HAP-1 (cell line): Measurements from ENCODE around the gene ZNF526.

Experiments used
- DNase-seq, 2 experiments: peaks; one replicate each; pipeline ENCODE4 v3.0.0-alpha.2; 2016 to 2020; ENCODE audit warnings: low spot score in 2 of 2
- H3K27me3 ChIP-seq: fragments of 250-450 bp; sonication (Bioruptor Pico); 2 replicates; pipeline ENCODE4 v1.5.1; 2020; ENCODE audit warnings: low read depth, mild to moderate bottlenecking, moderate library complexity
- H3K36me3 ChIP-seq: fragments of 250-450 bp; sonication (Bioruptor Pico); replicated peaks from 2 replicates; pipeline ENCODE4 v1.5.1; 2020; ENCODE audit warnings: mild to moderate bottlenecking
- H3K4me1 ChIP-seq: fragments of 250-450 bp; sonication (Bioruptor Pico); 2 replicates; pipeline ENCODE4 v1.5.1; 2020; ENCODE audit warnings: mild to moderate bottlenecking
- H3K4me3 ChIP-seq: fragments of 250-450 bp; sonication (Bioruptor Pico); 2 replicates; pipeline ENCODE4 v1.5.1; 2020; ENCODE audit warnings: mild to moderate bottlenecking, moderate library complexity
- H3K9me3 ChIP-seq: fragments of 250-450 bp; sonication (Bioruptor Pico); 2 replicates; pipeline ENCODE4 v1.5.1; 2020; ENCODE audit warnings: mild to moderate bottlenecking, moderate library complexity
- in situ Hi-C: fragments of 300-500 bp; cut with MboI; formaldehyde crosslinking; loops from 3 replicates; pipeline ENCODE4 v1.14.3; 2020; ENCODE audit warnings: low sequenced_read_pairs, inconsistent platforms, mixed read lengths

ZNF526 gene

DNA sequence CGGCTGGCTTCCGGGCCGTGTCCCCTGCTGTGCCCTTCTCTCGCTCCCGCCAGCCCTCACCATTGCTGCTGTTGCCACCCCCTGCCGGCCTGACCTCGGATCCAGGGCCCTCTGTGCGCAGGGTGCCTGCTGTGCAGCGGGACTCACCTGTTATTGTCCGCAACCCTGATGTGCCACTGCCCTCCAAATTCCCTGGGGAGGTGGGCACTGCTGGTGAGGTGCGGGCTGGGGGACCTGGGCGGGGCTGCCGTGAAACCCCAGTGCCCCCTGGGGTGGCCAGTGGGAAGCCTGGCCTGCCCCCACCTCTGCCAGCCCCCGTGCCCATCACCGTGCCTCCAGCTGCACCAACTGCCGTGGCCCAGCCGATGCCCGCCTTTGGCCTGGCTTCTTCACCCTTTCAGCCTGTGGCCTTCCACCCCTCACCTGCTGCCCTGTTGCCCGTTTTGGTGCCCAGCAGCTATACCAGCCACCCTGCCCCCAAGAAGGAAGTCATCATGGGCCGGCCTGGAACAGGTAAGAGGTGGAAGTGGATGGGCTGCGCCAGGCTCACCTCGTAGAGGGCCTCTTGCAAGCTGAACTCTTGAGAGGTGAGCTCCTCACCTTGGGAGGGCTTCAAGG lies 54.1 kb downstream of the ZNF526 start:
- Histone ChIP-seq H3K4me3 (no peak overlapping the region), H3K27me3 (no peaks in the 10 kb centered on the region), H3K36me3 (0 out of 2 replicates have a peak, but pooled peaks cover 4% of the 10 kb centered on the region), H3K4me1 (peaks cover 4% of the 10 kb centered on the region; the same call in 1 of the 2 replicates), H3K9me3 (no peaks in the 10 kb centered on the region)
- in situ Hi-C loops: no loop called here
- no peak for DNase-seq

DNA sequence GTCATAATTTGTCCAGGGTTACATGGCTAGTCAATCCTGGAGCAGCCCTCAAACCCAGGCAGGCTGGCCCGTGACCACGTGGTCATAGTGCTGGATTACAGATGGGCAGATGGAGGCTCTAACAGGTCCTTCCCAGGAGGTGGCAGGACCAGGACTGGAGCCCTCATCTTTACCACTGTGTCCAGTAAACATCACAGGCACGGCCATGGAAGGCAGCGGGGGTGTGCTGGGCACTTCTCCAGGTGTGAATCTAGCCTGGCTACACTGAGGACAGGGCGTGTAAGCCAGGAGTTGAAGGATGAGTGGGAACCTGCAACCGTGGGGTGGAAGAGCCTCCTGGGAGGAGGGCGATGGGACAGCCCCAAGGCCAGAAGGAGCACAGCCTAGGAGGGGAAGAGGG lies 55.0 kb downstream of the ZNF526 start:
- Histone ChIP-seq H3K36me3 (0 out of 2 replicates have a peak, but pooled peaks cover 4% of the 10 kb centered on the region), H3K4me1 (peaks cover 3% of the 10 kb centered on the region; the same call in 1 of the 2 replicates), H3K27me3 (no peaks in the 10 kb centered on the region), H3K4me3 (no peak overlapping the region), H3K9me3 (no peaks in the 10 kb centered on the region)
- in situ Hi-C loops: no loop called here
- no peak for DNase-seq

DNA sequence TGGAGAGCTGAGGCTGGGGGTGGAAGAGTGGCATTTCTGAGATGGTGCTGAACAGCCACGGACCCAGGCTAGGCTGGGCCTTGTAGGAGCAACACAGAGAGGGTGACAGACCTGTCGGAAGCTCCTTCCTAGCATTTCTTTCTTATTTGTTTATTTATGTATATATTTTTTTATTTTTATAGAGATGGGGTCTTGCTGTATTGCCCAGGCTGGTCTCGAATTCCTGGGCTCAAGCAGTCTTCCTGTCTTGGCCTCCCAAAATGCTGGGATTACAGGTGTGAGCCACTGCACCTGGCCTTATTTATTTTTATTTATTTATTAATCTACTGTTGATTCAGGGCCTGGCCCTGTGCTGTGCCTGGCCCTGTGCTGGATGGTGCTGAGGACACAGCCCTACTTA lies 55.4 kb downstream of the ZNF526 start:
- Histone ChIP-seq H3K4me3 (no peak overlapping the region), H3K36me3 (0 out of 2 replicates have a peak, but pooled peaks cover 4% of the 10 kb centered on the region), H3K4me1 (0 out of 2 replicates have a peak, but pooled peaks cover 2% of the 10 kb centered on the region), H3K27me3 (no peaks in the 10 kb centered on the region), H3K9me3 (no peaks in the 10 kb centered on the region)
- in situ Hi-C loops: no loop called here
- DNase-seq: no peak

DNA sequence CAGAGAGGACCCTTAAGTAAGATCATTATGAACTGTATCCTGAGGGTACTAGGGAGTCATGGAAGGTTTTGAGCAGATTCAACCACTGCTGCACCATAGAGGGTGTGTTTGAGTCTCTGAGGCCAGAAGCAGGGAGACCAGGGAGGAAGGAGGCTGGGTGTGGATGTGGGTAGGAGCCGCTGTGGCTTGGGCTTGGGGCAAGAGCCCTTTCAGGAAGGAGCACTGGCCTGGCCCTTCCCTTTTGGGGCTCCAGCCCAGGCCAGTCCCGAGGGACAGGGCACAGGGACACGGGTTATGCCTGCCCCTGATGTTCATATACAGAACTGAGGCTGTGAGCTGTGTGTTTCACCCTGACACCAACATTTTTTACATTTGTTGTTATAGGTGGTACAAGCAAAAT lies 56.2 kb downstream of the ZNF526 start:
- H3K4me1 ChIP-seq: peaks cover 5% of the 10 kb centered on the region
- no peak for DNase-seq
- H3K27me3 ChIP-seq: no peaks in the 10 kb centered on the region
- H3K4me3 ChIP-seq: no peak overlapping the region
- in situ Hi-C loops: no loop called here
- no peaks in the 10 kb centered on the region for H3K9me3 ChIP-seq
- 0 out of 2 replicates have a peak, but pooled peaks cover 4% of the 10 kb centered on the region for H3K36me3 ChIP-seq

DNA sequence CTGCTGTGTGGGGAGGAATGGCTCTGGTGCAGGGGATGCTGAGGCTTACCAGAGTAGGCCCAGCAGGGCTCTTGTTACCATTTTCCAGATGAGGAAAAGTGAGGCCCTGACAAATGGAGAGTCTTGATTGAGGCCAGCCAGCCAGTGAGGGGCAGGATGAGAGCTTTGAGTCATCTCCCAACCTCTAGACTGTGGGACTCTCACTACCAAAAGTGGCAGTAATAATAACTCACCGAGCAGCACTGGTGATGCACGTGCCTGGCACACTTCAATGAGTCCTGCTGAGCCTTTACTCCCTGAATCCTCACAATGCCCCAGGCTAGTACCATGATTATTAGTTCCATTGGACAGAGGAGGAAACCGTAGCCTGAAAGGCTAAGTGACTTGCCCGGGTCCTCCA lies 56.7 kb downstream of the ZNF526 start:
- DNase-seq: no peak
- Histone ChIP-seq H3K9me3 (no peaks in the 10 kb centered on the region), H3K4me1 (peaks cover 10% of the 10 kb centered on the region), H3K27me3 (no peaks in the 10 kb centered on the region), H3K36me3 (0 out of 2 replicates have a peak, but pooled peaks cover 4% of the 10 kb centered on the region), H3K4me3 (no peak overlapping the region)
- in situ Hi-C loops: no loop called here
